Epithelial cell of esophagus (primary cell): Measurements from ENCODE around the gene PRPSAP1.

ENCODE experiments used
- DNase-seq: peaks from one replicate; pipeline ENCODE4 v3.0.0; 2010; ENCODE audit warnings: low read depth
- H3K4me3 ChIP-seq: 2 replicates; pipeline ENCODE4 v1.5.1; 2011; ENCODE audit warnings: mild to moderate bottlenecking, low read length, control low read depth
- TF ChIP-seq, protein P1 (sequence below): IDR thresholded peaks from 2 replicates; pipeline ENCODE4 v1.5.1; 2011; ENCODE audit warnings: low read depth, mild to moderate bottlenecking, low read length, control low read depth, inconsistent platforms; ENCODE audit not compliant: insufficient read depth; ENCODE audit errors: missing control alignments

The PRPSAP1 gene

DNA sequence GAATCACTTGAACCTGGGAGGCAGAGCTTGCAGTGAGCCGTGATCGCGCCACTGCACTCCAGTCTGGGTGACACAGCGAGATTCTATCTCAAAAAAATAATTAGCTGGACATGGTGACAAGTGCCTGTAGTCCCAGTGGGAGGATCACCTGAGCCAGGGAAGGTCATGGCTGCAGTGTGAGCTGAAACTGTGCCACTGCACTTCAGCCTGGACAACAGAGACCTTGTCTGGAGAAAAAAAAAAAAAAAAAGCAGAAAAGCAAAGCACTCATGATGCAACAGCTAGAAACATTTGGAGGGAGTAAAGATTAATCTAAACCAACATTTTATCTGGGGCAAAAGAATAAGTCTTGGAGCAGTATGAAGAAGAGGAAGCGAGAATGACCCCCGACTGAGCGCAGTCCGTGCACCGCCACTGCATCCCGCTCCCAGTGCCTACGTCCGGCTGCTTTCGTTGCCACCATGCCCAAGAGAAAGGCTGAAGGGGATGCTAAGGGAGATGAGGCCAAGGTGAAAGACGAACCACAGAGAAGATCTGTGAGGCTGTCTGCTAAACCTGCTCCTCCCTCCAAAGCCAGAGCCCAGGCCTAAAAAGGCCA is 8.2 kb downstream of the PRPSAP1 start:
- TF ChIP-seq, protein P1, sequence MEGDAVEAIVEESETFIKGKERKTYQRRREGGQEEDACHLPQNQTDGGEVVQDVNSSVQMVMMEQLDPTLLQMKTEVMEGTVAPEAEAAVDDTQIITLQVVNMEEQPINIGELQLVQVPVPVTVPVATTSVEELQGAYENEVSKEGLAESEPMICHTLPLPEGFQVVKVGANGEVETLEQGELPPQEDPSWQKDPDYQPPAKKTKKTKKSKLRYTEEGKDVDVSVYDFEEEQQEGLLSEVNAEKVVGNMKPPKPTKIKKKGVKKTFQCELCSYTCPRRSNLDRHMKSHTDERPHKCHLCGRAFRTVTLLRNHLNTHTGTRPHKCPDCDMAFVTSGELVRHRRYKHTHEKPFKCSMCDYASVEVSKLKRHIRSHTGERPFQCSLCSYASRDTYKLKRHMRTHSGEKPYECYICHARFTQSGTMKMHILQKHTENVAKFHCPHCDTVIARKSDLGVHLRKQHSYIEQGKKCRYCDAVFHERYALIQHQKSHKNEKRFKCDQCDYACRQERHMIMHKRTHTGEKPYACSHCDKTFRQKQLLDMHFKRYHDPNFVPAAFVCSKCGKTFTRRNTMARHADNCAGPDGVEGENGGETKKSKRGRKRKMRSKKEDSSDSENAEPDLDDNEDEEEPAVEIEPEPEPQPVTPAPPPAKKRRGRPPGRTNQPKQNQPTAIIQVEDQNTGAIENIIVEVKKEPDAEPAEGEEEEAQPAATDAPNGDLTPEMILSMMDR = no peak
- H3K4me3 ChIP-seq = no peak overlapping the region
- no peak for DNase-seq

DNA sequence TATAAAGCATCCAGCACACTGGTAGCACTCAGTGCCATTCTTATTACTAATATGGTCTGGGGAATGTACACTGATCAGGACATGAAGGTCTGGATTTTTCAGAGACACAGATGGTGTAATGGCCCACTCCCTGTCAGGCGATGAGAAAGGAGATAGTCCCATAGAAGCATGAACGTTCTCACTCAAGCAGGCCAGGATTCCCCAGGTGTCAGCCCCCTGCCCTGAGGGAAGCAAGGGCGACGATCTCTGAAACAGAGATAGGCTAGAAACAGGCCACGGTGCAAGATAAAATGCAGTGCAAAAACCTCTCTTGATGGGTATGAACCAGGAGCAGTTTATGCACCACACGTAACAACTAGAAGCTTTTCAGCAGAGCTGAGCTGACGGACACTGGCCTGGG is 10.6 kb downstream of the PRPSAP1 start:
- no peak for DNase-seq
- H3K4me3 ChIP-seq = no peak overlapping the region
- TF ChIP-seq, protein P1 = no peak

DNA sequence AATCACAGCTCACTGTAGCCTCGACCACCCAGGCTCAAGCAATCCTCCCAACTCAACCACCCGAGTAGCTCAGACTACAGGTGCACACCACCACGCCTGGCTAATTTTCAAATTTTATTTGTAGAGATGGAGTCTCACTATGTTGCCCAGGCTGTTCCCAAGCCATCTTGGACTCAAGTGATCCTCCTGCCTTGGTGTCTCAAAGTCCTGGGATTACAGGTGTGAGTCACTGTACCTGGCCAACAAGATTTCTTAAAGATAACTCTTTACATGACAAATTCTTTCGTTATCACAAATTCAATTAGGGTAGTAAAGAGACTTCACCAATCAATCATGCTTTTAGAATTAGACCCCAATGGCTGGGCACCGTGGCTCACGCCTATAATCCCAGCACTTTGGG is 12.4 kb downstream of the PRPSAP1 start:
- no peak overlapping the region for H3K4me3 ChIP-seq
- TF ChIP-seq, protein P1 = no peak
- no peak for DNase-seq

DNA sequence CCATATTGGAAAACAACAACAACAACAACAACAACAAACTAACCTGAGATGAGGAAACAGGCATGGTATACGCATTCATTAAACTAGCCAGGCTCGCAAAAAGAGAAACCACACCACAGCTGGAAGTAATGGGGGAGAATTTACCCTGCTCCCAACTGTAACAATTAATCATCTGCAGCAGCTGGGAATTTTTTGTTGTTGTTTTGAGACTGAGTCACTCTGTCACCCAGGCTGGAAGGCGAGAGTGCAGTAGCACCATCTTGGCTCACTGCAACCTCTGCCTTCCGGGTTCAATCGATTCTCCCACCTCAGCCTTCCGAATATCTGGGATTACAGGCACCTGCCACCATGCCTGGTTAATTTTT is 16.3 kb downstream of the PRPSAP1 start:
- DNase-seq = peak; percentile 17
- TF ChIP-seq, protein P1 = no peak
- no peak overlapping the region for H3K4me3 ChIP-seq

DNA sequence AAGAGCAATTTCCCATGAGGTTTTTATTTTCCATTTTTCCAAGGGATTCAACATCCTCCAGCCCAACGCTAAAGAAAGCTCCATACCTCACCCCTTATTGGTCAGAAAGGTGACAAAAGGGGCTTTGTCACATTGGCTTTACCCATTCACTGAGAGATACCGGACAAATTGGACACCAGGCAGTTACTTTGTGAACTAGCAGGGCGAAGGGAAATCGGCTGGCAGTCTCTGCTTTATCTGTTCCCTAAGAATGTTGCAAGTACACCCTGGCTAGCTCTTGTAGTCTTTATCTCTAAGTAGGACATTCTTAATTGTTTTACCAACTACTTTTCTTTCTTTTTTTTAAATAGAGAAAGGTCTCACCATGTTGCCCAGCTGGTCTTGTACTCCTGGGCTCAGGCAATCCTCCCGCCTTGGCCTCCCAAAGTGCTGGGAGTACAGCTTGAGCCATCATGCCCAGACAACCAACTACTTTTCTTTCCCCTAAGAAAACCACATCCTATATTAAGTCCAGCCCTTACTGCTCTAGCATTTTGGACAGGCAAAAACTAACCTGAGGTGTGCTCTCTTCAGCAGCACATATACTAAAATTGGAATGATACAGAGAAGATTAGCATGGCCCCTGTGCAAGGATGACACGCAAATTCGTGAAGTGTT is 16.8 kb downstream of the PRPSAP1 start:
- TF ChIP-seq, protein P1 = no peak
- DNase-seq = no peak
- H3K4me3 ChIP-seq = no peak overlapping the region

DNA sequence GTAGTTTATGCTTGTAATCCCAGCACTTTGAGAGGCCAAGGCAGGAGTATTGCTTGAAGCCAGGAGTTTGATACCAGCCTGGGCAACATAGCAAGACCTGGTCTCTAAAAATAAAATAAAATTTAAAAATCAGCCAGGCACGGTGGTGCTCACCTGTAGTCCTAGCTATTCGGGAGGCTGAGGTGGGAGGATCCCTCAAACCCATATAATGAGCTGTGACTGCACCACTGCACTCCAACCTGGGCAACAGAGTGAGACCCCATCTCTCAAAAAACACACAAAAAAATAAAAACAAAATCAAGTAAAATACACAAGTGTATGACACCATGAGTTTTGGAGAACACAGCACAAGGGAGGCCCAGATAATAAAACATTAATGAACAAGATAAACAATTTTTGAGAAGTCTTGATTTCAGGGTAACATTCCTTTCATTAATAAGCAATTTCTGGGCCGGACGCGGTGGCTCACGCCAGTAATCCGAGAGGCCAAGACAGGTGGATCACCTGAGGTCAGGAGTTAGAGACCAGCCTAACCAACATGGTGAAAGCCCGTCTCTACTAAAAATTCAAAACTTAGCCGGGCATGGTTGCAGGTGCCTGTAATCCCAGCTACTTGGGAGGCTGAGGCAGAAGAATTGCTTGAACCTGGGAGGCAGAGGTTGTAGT is 17.9 kb downstream of the PRPSAP1 start:
- TF ChIP-seq, protein P1 = no peak
- H3K4me3 ChIP-seq = no peak overlapping the region
- DNase-seq = no peak
